ENCODE results near the gene ZDHHC7.

GRCh38 chr16:85034591-85035433 is 23.5 kb upstream of the ZDHHC7 start:
- TF ChIP-seq EZH2 (IDR thresholded peaks at IDR 0.05; ENCODE audit: borderline replicate concordance, low read length) (no peak), CTCF (conservative IDR thresholded peaks at IDR 0.05 in 1 of 2, IDR thresholded peaks at IDR 0.05 in 1 of 2; ENCODE audit: extremely low read depth in 1 of 2, insufficient read depth in 1 of 2, low read depth in 1 of 2, low read length in 2 of 2) (no peak)
